Prostate gland (tissue), 2 donors: ENCODE results near the gene PDE6G.
"Not testable (repeated sequence)": the region's sequence is repeated elsewhere in the genome, so short reads cannot be mapped to it uniquely, and the experiment has no call there.

Experiments
- POLR2AphosphoS5 ChIP-seq: sonication (generic); formaldehyde crosslinking; IDR thresholded peaks from one replicate; pipeline ENCODE4 v1.6.1; 2017; ENCODE audit warnings: antibody characterized with exemption
- TF ChIP-seq, protein P1 (sequence below), 4 experiments: fragments of 200-600 bp in 2 of 4; fragments of 450-650 bp in 2 of 4; sonication (generic) in 2 of 4; IDR thresholded peaks; 1 replicate in 3 of 4; 2 replicates in 1 of 4; pipeline ENCODE4 v1.5.1; 2016 to 2019; ENCODE audit warnings: antibody characterized with exemption in 4 of 4, mild to moderate bottlenecking in 2 of 4, moderate library complexity in 2 of 4

DNA sequence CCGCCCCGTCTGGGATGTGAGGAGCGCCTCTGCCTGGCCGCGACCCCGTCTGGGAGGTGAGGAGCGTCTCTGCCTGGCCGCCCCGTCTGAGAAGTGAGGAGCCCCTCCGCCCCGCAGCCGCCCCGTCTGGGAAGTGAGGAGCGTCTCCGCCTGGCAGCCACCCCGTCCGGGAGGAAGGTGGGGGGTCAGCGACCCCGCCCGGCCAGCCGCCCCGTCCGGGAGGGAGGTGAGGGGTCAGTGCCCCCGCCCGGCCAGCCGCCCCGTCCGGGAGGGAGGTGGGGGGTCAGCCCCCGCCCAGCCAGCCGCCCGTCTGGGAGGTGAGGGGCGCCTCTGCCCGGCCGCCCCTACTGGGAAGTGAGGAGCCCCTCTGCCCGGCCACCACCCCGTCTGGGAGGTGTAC lies 38.0 kb downstream of the PDE6G start:
- not testable (repeated sequence) for TF ChIP-seq POLR2AphosphoS5
- TF ChIP-seq, protein P1, sequence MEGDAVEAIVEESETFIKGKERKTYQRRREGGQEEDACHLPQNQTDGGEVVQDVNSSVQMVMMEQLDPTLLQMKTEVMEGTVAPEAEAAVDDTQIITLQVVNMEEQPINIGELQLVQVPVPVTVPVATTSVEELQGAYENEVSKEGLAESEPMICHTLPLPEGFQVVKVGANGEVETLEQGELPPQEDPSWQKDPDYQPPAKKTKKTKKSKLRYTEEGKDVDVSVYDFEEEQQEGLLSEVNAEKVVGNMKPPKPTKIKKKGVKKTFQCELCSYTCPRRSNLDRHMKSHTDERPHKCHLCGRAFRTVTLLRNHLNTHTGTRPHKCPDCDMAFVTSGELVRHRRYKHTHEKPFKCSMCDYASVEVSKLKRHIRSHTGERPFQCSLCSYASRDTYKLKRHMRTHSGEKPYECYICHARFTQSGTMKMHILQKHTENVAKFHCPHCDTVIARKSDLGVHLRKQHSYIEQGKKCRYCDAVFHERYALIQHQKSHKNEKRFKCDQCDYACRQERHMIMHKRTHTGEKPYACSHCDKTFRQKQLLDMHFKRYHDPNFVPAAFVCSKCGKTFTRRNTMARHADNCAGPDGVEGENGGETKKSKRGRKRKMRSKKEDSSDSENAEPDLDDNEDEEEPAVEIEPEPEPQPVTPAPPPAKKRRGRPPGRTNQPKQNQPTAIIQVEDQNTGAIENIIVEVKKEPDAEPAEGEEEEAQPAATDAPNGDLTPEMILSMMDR (IDR thresholded peaks at IDR 0.05) = not testable (repeated sequence)
